Superior temporal gyrus (tissue), 1 donor: ENCODE measurements around the gene DOCK4.
"Not testable (repeated sequence)": the region's sequence is repeated elsewhere in the genome, so short reads cannot be mapped to it uniquely, and the experiment has no call there.

ENCODE experiments used
- DNase-seq: peaks from one replicate; pipeline ENCODE4 v3.0.0-alpha.2; 2016; ENCODE audit errors: extremely low spot score

Gene DOCK4

GRCh38 chr7:111910656-111911055, 295.5 kb downstream of the DOCK4 start:
- no peak for DNase-seq

- not testable (repeated sequence) for DNase-seq
Measured at GRCh38 chr7:111908673-111909072, 297.5 kb downstream of the DOCK4 start.

DNA sequence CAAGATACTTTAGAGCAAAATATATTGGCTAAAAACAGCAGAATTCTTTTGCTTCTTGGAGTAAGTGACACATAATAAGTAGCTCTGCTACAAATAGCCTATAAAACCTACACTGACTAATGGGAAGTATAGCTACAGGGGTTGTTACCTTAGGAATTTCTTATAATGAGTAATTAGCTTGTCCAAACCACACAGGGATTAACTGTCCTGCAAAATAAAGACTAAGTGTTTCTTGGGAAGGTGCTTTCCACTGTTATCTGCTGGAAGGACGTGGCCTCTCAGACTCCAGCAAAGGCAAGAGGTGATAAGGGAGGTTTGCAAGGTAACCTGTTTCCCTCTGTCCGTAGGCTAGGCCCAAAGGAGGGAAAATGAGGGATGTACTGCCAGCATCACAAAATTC, 302.4 kb downstream of the DOCK4 start:
- DNase-seq: no peak

DNA sequence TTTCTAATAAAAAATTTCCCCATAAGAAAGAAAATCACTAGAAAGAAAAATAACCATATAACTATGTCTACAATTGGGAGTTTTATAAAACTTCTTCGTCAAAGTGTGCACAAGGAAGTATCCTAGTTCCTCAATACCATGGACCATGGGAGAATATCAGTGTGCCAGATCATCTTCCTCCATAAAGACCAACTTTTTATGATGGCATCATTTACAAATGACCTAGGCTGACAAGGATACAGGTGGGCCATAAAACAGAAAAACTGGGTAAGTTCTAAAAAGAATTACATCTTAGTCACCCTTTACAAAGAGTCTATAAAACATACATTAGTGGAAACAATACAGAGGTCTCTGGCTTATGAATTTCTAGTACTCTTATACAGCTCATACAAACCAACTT, 303.2 kb downstream of the DOCK4 start:
- no peak for DNase-seq

- DNase-seq: no peak
Measured at GRCh38 chr7:111900283-111900682, 305.9 kb downstream of the DOCK4 start.

DNA sequence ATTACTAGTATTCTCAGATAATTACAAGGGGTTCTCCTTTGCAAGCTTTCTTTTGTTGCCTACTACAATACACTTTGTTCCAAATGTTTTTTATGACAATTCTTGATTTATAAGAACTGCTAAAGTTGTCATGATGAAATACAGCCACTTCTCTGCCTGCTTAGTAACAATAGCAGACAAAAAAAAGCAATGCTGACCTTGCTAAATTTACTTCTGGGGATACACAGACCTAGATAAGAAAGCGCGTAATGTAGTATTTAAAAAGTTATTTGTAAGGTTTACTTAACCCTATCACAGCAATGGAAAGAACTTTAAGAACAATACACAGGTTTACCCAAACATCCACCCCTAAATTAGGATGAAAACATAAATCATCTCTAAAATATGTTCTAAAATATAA, 311.1 kb downstream of the DOCK4 start:
- DNase-seq: no peak

- DNase-seq: no peak
Measured at GRCh38 chr7:111894518-111894917, 311.7 kb downstream of the DOCK4 start.

- DNase-seq: no peak
Measured at GRCh38 chr7:111893190-111893589, 313.0 kb downstream of the DOCK4 start.

- no peak for DNase-seq
Measured at GRCh38 chr7:111892588-111892987, 313.6 kb downstream of the DOCK4 start.

DNA sequence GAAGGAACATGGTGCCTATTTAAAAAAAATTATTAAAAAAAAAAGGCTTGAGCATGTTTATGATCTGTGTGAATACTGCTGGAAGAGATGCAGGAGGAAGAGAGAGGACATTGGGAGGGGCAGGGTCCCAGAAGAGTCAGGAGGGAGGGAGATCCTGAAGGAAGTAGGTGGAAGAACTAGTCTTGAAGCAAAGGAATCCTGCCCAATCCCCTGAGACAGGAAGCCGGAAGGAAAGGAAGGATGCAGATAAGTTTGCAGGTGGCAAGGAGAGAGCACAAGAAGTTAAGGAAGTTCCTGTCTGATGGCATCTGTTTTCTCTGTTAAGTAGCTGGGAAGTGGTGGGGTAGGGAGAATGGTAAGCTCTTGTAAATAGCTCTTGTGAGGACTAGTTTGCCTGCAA, 318.5 kb downstream of the DOCK4 start:
- DNase-seq: no peak

- DNase-seq: no peak
Measured at GRCh38 chr7:111886233-111886632, 320.0 kb downstream of the DOCK4 start.

DNA sequence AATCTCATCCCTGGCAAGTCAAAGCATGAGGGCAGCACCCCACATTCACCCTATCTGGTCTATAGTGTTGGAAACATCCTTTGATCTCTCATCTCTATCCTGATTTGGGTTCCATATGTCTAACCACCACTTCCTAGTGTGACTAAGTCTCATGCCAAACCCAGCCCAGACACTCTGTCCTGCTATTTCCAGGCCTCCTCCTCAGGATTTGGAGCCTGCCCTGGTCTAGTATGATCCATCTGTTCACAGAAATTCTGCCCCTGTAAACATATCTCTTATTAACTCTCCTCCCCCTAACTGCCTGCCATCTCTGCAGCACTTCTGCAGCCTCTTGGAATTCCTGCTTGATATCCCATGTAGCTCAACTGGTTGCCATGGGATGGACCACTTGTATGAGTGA, 323.0 kb downstream of the DOCK4 start:
- DNase-seq: no peak

GRCh38 chr7:111878785-111879184, 327.4 kb downstream of the DOCK4 start:
- DNase-seq: no peak

DNA sequence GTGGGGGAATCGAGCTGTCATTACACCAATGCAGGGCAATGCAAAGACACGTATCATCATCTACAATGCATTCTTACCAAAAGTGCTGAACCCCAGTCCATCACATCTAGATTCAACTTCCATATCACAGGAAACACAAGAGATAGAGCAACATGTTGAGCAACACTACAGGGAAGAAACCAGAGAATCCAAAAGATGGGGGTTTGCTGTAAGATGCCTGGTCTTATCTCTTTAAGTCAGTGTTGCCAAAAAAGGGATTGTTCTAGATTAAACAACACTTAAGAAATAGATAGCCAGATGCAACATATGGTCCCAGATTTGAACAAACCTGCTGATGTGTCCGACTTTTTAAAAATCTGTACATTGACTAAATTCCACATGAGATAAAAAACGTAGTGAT, 328.3 kb downstream of the DOCK4 start:
- no peak for DNase-seq

DNA sequence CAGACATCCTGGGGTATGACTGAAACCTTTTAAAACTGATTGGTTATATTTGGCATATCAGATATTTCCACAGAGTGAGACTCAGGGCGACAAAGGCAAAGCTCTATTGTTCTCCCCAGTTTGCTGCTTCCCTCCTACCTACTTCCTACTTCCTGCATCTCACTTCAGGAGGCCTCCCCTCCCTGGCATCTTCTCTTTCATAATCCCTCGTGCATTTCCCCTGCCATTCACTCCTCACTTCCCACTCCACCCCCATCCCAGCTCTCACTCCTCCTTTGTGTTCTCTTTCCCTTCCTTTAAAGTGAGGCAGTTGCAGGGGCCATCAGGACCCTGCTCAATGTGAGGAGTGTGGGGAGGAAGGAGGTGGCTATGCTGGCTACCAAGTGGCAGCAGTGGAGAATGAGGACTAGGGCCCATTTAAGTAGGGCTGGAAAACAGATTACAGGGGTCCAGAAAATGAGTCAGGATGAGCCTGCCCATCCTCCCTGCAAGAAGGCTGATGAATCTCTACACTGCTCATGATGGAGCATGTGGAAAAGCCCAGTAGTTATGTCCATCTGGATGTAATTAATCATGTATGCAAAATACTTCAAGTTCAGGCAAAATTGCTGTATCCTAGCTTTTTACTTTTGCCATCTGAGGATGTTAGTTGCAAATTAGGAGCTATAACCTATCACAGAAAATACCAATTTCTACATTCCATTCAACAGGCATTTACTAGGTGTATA, 332.1 kb downstream of the DOCK4 start:
- DNase-seq: no peak

GRCh38 chr7:111873326-111873646, 332.9 kb downstream of the DOCK4 start:
- no peak for DNase-seq

GRCh38 chr7:111872450-111873325, 333.5 kb downstream of the DOCK4 start:
- DNase-seq: no peak

GRCh38 chr7:111871283-111871682, 334.9 kb downstream of the DOCK4 start:
- DNase-seq: no peak

DNA sequence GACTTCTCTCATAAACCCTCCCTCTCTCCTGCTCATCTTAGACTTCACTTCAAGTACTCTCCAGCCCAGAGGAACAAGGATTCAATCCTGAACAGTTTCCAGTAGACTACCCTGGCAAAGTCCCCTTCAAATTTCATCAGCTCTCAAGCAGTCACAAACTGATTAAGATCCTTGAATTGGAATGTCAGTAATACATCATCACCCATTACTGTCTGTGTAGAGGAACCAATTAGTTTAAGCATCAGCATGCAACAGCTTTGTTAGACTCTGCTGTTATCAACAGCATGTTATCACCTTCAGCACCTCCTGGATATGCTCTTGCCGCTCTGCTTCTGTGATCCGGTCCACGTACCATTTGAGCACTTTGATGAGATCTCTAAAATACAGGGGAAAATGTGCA, 336.9 kb downstream of the DOCK4 start:
- no peak for DNase-seq

GRCh38 chr7:111867348-111867931, 338.8 kb downstream of the DOCK4 start:
- no peak for DNase-seq

GRCh38 chr7:111866787-111867186, 339.4 kb downstream of the DOCK4 start:
- no peak for DNase-seq

DNA sequence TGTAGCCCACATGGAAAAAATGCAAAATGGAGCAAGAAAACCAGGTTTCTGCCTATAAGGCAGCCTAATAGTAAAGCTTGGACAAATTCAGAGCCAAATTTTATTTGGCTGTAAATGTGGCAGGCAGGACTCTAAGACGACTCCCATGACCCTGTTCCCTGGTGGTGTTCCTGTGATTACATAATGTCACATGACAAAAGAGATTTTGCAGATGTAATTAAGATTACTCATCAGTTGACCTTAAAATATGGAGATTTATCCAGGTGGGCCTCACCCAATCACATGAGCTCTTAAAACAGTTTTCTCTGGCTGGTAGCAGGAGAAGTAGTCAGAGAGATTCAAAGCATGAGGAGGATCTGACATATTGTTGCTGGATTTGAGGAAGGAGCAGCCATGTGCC, 340.8 kb downstream of the DOCK4 start:
- no peak for DNase-seq
